Globus pallidus (tissue), 1 donor: ENCODE data around the gene FXYD7.
A peak's percentile ranks its signal among the peaks of the same experiment; 100 is the strongest.
"Not testable (repeated sequence)": the region's sequence is repeated elsewhere in the genome, so short reads cannot be mapped to it uniquely, and the experiment has no call there.

ENCODE experiments used
- DNase-seq: peaks from one replicate; pipeline ENCODE4 v3.0.0-alpha.2; 2015; ENCODE audit warnings: low spot score

Gene FXYD7

DNA sequence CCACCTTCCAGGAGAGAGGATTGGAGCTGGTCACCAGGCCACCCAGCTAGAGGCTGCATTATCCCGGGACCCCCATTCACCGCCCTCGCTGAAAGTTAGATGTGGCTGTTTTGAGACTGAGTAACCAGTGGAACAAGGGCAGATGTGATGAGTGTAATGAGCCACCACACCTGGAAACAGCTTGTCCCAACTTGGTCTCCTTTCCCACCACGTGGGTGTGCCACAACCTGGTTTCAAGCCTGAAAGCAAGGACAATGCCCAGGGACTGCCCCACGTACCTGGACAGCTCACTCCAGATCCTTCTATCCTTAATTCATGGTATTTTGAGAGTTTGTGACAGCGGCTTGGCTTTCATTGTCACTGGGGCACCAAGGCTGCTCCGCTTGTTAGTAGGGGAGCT lies 15.2 kb upstream of the FXYD7 start:
- no peak for DNase-seq

DNA sequence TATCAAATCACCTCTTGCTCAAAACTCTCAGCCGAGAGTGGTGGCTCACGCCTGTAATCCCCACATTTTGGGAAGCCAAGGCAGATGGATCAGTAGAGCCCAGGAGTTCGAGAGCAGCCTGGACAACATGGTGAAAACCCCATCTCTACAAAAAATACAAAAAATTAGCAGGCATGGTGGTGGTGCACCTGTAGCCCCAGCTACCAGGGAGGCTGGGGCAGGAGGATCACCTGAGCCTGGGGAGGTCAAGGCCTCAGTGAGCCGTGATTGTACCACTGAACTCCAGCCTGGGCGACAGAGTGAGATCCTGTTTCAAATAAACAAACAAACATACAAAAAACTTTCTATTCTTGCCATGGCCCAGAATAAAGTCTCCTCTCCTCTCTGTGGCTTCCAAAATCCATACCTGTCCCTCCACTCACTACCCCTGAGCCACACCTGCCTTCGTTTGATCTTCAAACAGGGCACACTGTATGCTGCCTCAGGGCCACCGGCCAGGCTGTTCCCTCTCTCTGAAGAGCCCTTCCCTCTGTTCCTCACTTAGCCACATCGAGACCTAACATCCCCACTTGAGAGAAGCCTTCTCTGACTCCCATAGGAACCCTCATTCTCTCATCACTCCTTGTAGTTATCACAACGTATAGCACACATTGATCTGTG lies 14.5 kb upstream of the FXYD7 start:
- DNase-seq: no peak

DNA sequence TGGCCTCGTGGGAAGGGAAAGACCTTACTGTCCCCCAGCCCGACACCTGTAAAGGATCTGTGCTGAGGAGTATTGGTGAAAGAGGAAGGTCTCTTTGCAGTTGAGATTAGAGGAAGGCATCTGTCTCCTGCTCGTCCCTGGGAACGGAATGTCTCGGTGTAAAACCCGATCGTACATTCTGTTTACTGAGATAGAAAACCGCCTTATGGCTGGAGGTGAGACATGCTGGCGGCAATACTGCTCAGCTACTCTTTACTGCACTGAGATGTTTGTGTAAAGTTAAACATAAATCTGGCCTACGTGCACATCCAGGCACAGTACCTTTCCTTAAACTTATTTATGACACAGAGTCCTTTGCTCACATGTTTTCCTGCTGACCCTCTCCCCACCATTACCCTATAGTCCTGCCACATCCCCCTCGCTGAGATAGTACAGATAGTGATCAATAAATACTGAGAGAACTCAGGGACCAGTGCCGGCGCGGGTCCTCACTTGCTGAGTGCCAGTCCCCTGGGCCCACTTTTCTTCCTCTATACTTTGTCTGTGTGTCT lies 13.3 kb upstream of the FXYD7 start:
- DNase-seq: not testable (repeated sequence)

DNA sequence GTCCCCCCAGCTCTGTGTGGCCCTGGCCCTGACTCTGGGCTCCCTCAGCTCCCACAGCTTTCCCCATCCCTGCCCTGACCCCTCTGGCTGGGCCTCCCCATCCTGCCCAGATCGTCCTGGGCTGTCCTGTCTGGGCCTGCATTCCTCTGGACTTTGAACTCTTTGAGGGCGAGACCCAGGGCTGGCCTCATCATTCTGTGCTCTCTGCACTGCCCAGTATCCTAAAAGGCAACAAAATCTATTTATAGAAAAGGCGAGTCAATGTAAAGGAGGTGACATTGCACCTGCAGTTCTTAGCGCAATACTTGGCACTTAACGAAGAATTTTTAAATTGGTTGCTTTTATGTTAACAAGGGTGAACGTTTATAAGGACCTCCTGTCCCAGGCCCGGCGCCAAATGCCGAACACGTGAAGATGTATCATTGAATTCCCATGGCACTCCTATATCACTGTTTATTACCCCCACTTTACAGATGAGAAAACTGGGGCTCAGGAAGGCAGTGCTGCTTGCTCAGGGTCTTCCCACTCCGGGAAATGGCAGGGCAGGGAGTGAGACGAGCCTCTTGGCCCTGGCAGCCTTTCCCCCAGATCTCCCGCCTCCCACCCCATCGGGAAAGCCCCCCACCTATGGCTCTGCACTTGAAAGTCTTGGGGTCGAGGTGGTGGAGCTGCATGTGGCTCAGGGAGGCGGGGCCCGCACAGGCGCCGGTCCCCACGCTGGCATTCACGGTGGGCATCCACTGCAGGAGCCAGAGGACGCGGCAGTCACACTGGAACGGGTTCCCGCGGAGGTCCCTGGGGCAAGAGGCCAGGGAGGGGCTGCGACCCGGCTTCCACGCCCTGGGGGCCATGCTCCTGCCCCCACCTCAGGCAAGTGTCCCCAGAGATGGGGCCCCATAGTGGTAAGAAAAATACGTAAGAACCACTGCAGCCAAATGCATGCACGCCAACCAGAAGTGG lies 12.0 kb upstream of the FXYD7 start:
- no peak for DNase-seq

DNA sequence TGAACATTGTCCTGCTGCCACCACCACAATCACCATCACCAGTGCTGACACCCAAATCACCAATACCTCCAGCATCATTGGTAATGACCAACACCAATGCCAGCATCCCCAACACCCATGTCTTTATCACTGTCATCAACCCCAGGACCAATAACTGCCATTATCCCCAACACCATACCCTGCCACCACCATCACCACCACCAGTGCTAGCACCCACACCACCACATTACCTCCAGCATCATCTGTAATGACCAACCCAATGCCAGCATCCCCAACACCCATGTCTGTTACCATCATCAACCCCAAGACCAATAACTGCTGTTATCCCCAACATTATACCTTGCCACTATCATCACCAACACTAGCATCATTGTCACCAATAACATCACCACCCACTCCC lies 10.8 kb upstream of the FXYD7 start:
- DNase-seq: no peak

DNA sequence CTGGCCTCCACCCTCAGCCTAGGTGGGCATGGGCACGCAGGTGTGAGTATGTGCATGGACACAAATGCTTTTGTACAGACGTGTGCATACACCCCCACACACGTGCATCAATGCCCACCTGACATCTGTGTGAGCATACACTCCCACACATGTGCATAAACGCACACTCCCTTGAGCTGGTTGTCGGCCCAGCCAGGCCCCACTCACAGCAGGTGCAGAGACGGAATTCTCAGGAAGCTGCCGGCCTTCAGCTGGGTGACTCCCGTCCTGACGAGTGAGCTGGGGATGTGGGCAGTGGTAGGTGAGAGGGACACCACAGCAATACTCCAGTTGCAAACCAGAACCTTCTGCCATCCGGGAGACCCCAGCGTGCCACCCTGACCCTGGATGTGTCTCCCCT lies 9.2 kb upstream of the FXYD7 start:
- DNase-seq: no peak

DNA sequence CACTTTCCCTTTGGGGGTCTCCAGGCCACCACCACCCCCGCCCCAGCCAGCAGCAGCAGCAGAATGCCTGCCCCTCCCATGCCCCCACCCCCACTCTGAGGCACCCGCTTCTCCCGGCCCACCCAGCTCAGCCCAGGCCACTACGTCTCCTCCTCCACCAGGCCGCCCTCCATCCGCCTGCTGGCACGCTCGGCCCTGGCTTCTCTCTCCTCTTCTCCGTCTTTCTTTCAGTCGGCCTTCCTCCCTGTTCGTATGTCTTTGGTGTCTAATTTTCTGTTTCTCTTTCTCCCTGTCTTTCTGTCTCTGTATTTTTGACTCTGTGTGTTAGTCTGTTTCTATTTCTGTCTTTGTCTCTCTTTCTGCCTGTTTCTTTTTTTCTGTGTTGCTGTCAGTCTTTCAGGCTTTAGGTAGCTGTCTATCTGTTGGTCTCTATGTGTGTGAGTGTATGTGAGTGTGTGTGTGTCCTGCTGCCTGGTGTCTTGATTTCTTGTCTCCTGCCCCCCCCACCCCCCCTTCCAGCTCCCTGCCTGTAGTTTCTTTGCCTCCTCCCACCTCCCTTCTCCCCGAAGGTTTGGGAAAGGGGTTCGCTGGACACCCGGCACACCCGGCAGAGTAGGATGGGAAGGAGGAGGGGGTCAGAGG lies 8.3 kb upstream of the FXYD7 start, which contains the start of gene LGI4:
LGI4 (minus strand) TSS at position 459 of the 642 bp plus-strand sequence; CDS start at position 80, 379 bp downstream.
- no peak for DNase-seq

DNA sequence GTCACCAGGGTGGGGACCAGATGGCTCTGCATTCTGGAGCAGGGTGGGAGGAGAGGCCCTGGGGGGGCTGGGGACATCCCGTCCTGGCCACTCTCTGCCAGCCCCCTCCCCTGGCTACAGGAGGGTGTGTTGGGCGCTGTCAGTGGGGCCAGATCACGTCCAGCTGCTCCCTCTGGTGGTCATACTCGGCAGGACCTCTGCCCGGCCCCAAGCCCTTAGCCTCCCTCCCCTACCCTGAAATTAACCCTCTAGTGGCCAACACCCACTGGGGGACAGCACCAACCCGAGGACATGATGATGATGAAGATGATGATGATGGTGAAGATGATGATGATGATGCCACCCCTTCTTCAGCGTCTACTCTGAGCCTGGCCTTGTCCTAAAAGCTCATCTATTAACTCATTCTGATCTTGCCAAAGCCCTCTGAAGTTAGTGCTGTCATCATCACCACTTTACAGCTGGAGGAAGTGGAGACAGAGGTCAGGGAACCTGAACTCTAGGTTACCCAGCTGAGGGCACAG lies 7.6 kb upstream of the FXYD7 start:
- DNase-seq: peak; percentile 84

DNA sequence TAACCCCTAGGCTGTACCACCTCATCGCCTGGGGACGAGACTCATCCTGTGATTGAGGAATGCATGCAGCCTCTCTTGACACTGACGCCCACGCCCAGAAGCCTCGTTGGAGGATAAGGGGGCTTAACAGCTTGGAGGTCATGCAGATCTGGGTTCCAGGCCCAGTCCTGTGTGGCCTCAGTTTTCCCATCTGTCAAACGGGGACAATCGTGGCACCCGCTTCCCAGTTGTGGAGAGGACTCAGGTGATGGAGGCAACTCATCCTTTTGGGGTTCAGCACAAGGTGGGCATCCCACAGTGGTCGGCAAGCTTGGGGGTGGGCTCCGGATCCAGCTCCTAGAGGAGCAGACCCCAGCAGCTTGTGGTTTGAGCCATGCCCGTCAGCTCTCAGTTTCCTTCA lies 6.8 kb upstream of the FXYD7 start:
- DNase-seq: no peak

DNA sequence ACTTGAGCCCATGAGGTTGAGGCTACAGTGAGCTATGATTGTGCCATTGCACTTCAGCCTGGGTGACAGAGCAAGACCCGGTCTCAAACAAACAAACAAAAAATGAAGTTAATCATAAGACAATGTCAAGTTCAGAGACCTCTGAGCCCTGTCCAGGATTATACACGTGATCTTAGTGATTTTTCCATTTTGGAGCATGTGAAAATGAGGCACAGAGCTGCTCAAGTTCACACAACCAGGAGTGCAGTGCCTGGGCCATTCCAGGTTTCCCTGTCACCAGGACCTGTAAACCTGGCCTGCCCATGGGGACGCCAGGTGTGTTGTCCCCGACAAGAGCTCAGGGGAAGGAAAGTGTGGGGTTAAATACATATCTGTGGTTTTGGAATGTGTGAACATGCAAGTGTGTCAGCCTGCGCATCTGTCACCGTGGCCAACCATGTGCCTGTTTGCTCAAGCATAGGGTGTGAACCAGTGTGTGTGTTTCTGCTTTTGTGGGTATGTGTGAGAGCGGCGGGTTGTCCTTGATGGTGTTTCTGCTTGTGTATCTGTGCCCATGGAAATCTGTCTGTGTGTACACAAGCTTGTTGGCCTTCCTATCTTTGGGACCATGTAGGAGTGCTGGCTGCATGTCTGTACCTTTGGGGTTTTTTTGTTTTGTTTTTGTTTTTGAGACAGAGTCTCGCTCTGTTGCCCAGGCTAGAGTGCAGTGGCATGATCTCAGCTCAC lies 5.9 kb upstream of the FXYD7 start:
- no peak for DNase-seq

DNA sequence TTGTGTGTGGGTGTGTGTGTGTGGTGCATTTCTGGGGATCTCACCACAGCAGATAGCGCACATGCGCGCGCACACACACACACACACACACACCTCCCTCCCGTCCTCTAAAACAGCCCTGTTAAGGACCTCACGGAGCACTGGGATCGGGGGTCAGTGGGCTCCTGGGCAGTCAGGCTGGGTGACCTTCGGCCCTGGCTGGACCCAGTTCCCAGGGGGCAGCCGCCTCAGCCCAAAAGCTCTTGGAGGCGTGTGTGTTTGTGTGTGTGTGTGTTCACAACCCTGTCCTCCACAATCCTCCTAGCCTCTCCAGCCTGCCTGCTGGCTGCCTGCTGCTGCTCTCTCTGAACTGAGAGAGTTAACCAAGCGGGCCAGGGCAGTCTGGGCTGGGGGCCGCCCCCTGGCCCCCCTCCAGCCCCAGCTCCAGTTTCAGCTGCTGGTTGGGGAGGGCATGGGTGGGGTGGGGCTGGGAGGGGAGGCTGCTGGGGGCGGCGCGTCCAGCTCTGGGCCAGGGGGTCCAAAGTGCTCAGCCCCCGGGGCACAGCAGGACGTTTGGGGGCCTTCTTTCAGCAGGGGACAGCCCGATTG lies 4.7 kb upstream of the FXYD7 start, which contains the start of gene FXYD1:
FXYD1 (plus strand) TSS at position 520 of the 588 bp plus-strand sequence. CDS start 1,256 bp downstream, outside the sequence.
- DNase-seq: no peak

DNA sequence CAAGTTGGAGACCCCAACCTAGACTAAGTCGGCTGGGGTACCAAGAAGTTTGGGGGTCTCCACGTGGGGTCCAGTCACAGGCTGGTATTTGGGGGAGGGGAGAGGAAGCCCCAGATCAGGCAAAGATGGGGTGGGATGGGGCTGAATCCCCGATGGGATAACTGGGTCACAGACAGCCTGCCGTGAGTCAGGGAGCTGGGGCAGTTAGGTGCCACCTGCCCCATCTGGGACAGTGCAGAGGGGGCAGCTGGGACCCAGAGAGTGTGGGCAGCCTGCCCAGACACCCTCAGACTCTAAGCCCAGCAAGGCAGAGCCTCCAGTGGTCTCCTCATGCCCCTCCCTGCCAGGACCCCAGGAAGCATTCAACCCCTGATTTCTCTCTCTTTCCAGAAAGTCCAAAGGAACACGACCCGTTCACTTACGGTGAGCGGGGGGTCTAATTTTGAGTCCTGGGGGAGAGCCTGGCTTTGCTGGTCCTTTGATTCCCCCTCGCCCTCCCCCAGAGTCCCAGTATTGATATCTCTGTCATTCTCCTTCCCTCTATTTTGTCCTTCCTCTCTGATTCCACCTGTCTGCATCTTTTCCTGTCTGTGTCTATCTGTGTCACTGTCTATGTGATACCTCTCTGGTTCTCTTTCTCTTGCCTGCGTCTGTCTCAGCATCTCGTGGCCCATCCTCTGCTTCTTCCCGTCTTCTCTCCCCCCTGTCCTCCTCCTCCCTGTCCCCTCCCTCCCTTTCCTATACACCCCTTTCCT lies 2.7 kb upstream of the FXYD7 start:
- no peak for DNase-seq

DNA sequence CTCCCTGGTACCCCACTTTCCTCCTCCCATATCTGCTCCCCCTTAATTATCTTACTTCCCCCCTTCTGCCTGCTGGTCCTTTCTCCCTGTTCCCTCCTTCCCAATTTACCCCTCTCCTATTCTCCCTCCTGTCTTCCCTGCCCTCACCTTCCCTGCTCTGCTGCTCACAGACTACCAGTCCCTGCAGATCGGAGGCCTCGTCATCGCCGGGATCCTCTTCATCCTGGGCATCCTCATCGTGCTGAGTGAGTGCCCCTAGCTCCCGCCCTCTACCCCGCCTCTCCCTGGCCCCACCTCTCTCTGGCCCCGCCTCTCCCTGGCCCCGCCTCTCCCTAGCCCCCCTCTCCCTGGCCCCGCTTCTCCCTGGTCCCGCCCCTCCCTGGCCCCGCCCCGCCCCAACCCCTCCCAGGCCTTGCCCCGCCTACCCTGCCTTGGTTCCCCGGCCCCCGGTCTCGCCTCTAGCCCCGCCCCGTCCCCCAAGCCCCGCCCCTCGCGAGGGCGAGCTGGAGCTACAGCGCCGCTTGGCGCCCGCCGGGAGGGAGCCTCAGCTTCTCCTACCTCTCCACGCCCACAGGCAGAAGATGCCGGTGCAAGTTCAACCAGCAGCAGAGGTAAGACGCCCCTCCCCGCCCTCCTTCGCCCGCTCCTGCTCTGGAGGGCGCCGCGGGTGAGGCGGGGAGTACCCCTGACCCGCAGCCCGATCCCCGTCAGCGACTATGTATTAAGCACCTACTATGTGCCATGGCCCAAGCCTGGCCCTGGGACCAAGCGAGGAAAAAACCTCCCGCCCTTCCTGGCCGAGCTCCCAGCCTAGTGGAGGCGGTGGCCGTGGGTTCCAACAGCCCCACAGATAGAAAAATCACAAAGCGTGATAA lies 1.9 kb upstream of the FXYD7 start:
- DNase-seq: peak; percentile 93

DNA sequence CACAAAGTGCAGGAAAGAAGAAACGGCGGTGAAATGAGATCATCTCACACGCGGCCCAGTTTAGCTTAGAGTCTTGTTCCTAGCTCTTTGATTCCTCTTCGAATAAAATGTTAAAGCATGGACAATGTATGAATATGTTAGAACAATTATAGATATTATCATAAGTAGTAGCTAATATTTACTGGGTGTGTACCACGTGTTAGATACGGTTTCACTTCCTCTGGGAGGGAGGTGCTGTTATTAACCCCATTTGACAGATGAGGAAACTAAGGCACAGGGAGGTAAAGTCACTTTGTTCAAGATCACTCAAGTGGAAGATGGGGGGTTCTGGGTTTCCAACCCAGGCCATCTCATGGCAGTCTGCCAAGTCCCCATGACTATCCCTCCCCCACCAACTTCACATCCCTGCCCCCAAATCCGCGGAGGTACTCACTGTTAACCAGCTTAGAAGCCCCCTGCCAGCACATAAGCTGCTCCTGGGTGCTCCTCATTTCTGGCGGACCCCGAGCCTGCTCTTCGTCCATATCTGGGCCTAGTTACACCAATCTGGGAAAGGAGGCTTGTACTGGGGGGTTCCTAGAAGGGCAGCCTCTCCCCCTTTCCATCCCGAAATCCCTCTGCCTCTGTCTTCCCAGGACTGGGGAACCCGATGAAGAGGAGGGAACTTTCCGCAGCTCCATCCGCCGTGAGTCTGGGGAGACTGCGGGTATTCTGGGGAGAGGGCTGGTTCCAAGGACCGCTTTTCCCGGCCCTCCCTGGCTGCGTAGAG lies 1.0 kb upstream of the FXYD7 start:
- no peak for DNase-seq

DNA sequence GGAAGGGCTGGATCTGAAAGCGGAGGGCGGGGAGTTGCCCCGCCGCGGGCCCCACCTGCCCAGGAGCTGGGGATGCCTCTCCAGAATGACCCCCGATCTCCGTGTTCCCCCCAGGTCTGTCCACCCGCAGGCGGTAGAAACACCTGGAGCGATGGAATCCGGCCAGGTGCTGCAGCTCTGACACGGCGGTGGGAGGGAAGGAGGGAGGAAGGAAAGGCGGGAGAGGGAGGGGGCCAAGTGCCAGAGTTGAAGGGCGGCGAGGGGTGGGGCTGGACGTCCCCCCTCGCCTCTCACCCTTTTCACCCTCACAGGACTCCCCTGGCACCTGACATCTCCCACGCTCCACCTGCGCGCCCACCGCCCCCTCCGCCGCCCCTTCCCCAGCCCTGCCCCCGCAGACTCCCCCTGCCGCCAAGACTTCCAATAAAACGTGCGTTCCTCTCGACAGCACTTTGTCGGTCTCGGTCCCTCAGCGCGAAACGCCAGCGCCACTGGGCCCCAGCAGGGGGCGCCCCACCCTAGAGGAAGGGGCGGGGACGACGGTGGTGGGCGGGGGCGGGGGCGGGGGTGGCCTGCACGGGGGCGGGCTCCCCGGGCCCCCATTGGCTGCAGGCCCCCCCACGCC lies 337 bp upstream of the FXYD7 start:
- DNase-seq: no peak

DNA sequence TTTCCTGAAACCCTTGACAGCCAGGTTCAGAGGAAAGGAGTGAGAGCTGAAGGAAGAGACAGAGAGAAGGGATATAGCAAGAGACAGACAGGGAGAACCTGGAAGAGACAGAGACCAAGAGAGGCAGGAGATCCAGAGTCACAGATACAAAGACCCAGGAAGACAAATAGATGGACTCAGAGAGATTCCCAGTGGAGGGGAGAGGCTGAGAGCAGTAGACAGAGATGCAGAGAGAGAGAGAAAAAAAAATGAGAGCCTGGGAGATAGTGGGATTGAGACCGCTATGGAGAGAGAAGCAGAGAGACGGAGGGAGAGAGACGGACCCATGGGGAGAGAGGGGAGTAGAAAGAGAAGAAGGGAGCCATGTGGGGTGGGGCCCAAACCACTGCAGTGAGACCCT lies 763 bp downstream of the FXYD7 start:
- DNase-seq: no peak

DNA sequence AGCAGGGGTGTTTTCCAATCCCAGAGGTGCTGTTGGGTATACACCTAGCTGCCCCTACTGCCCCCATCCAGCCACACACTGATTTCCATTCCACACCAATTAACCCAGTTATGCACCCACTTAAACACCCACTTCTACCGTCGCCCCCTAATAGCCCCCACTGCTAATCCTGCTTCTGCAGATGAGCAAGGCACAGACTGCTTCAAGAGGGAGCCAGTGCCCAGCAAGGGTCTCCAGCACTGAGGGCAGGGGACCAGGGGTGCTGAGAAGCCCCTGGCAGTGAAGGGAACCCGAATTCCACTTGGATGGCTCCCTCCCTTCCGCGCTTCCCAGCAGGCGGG lies 1.2 kb downstream of the FXYD7 start:
- DNase-seq: no peak
